Activated CD4-positive, alpha-beta T cell treated with anti-CD3 and anti-CD28 coated beads for 4 hours (primary cell): ENCODE measurements around the gene MINK1.

Experiments used
- DNase-seq, 2 donors: peaks; one replicate each; pipeline ENCODE4 v3.0.0-alpha.2; 2020

The MINK1 gene

GRCh38 chr17:4881761-4882555, 48.8 kb downstream of the MINK1 start:
- DNase-seq: peak; percentile 71 to 74

- no peak for DNase-seq
Measured at GRCh38 chr17:4884489-4884888, 51.3 kb downstream of the MINK1 start.

- DNase-seq: no peak
Measured at GRCh38 chr17:4886830-4887229, 53.7 kb downstream of the MINK1 start.

- DNase-seq: no peak
Measured at GRCh38 chr17:4887581-4887980, 54.4 kb downstream of the MINK1 start.

- no peak for DNase-seq
Measured at GRCh38 chr17:4891411-4892410, 58.6 kb downstream of the MINK1 start.

GRCh38 chr17:4892499-4893221, 59.5 kb downstream of the MINK1 start:
- DNase-seq: no peak

GRCh38 chr17:4893272-4893671, 60.1 kb downstream of the MINK1 start:
- no peak for DNase-seq

- no peak for DNase-seq
Measured at GRCh38 chr17:4893721-4894560, 60.8 kb downstream of the MINK1 start.

- DNase-seq: no peak
Measured at GRCh38 chr17:4895121-4895520, 62.0 kb downstream of the MINK1 start.

- DNase-seq: no peak
Measured at GRCh38 chr17:4895657-4896331, 62.7 kb downstream of the MINK1 start.

- DNase-seq: no peak
Measured at GRCh38 chr17:4896332-4897197, 63.4 kb downstream of the MINK1 start.

- DNase-seq: no peak
Measured at GRCh38 chr17:4897198-4897687, 64.1 kb downstream of the MINK1 start.

GRCh38 chr17:4897785-4898184, 64.6 kb downstream of the MINK1 start:
- no peak for DNase-seq

- no peak for DNase-seq
Measured at GRCh38 chr17:4898351-4898750, 65.2 kb downstream of the MINK1 start.

GRCh38 chr17:4898927-4899326, 65.8 kb downstream of the MINK1 start:
- peak; percentile 21 for DNase-seq

GRCh38 chr17:4899341-4900230, 66.4 kb downstream of the MINK1 start, which contains the start of gene C17orf107:
Gene C17orf107, plus strand, starts transcription at chr17:4899536. Its CDS starts 227 bp downstream, at chr17:4899763.
- DNase-seq: peak; percentile 98

- peak; percentile 53 to 54 for DNase-seq
Measured at GRCh38 chr17:4900231-4901107, 67.3 kb downstream of the MINK1 start.

- no peak for DNase-seq
Measured at GRCh38 chr17:4901108-4901647, 68.0 kb downstream of the MINK1 start.
